IPS DF 6.9 (cell line): ENCODE results near the gene ADAMTS10.
"Not testable (repeated sequence)": the region's sequence is repeated elsewhere in the genome, so short reads cannot be mapped to it uniquely, and the experiment has no call there.

Experiments used
- DNase-seq: peaks from one replicate; pipeline ENCODE4 v3.0.0-alpha.2; 2013; ENCODE audit warnings: low read depth, low spot score
- H3K27ac ChIP-seq: one replicate; pipeline ENCODE4 v1.5.1; 2013; ENCODE audit warnings: low read length, control low read depth
- H3K27me3 ChIP-seq: 2 replicates; pipeline ENCODE4 v1.6.1; 2013; ENCODE audit warnings: mild to moderate bottlenecking, low read length; ENCODE audit not compliant: control insufficient read depth, insufficient read depth
- H3K36me3 ChIP-seq: 2 replicates; pipeline ENCODE4 v1.6.1; 2013; ENCODE audit warnings: low read length; ENCODE audit not compliant: control insufficient read depth, insufficient read depth
- H3K4me1 ChIP-seq: 2 replicates; pipeline ENCODE4 v1.6.1; 2013; ENCODE audit warnings: low read length; ENCODE audit not compliant: control insufficient read depth, insufficient read depth
- H3K4me3 ChIP-seq: 2 replicates; pipeline ENCODE4 v1.5.1; 2013; ENCODE audit warnings: mild to moderate bottlenecking, low read length
- H3K9me3 ChIP-seq: 2 replicates; pipeline ENCODE4 v1.6.1; 2013; ENCODE audit warnings: low read length, inconsistent platforms; ENCODE audit not compliant: control insufficient read depth, insufficient read depth
- WGBS: extraction: QIAGEN DNeasy Blood & Tissue Kit; methylation state at CpG from one replicate; pipeline ENCODE4 v1.1.7; 2013; ENCODE audit warnings: mixed read lengths, missing lambda C conversion rate; ENCODE audit not compliant: insufficient read length, insufficient coverage; 5-methylcytosine and 5-hydroxymethylcytosine counted together

Gene ADAMTS10

GRCh38 chr19:8564866-8565265 is 45.6 kb downstream of the ADAMTS10 start:
- not testable (repeated sequence) for H3K4me1 ChIP-seq, H3K36me3 ChIP-seq, H3K27ac ChIP-seq, H3K4me3 ChIP-seq, H3K9me3 ChIP-seq, DNase-seq, H3K27me3 ChIP-seq
- no CpG with 5 or more reads among the region's 8 CpGs for WGBS

- no peak for DNase-seq
- H3K4me3 ChIP-seq: no peak overlapping the region
- WGBS: no CpG with 5 or more reads among the region's 2 CpGs
These were observed 49.3 kb downstream of the ADAMTS10 start for GRCh38 chr19:8561075-8561764.

GRCh38 chr19:8558325-8558724 is 52.2 kb downstream of the ADAMTS10 start:
- Histone ChIP-seq H3K4me3 (no peak overlapping the region), H3K9me3 (no peaks in the 10 kb centered on the region), H3K36me3 (no peaks in the 10 kb centered on the region; the same call in 1 of the 2 replicates), H3K4me1 (no peaks in the 10 kb centered on the region; the same call in 1 of the 2 replicates), H3K27me3 (no peaks in the 10 kb centered on the region), H3K27ac (no peak overlapping the region)
- DNase-seq: no peak
- no CpG with 5 or more reads among the region's 2 CpGs for WGBS

More at GRCh38 chr19:8561075-8561764, 49.3 kb downstream of the ADAMTS10 start:
- Histone ChIP-seq H3K27ac (no peak overlapping the region), H3K4me1 (no peaks in the 10 kb centered on the region), H3K27me3 (no peaks in the 10 kb centered on the region), H3K36me3 (no peaks in the 10 kb centered on the region), H3K9me3 (no peaks in the 10 kb centered on the region)

- DNase-seq: no peak
- Histone ChIP-seq H3K27ac (no peak overlapping the region), H3K9me3 (no peaks in the 10 kb centered on the region), H3K4me3 (no peak overlapping the region), H3K4me1 (peaks cover 3% of the 10 kb centered on the region), H3K27me3 (no peaks in the 10 kb centered on the region), H3K36me3 (no peaks in the 10 kb centered on the region; the same call in 1 of the 2 replicates)
- WGBS: no CpG with 5 or more reads among the region's 6 CpGs
These were observed 52.8 kb downstream of the ADAMTS10 start for GRCh38 chr19:8557642-8558238.

- not testable (repeated sequence) for H3K36me3 ChIP-seq, H3K27ac ChIP-seq, DNase-seq, H3K9me3 ChIP-seq, H3K4me3 ChIP-seq, H3K27me3 ChIP-seq, H3K4me1 ChIP-seq
- WGBS: no CpG with 5 or more reads among the region's 7 CpGs
These were observed 56.8 kb downstream of the ADAMTS10 start for GRCh38 chr19:8553729-8554128.

GRCh38 chr19:8552810-8553209 is 57.7 kb downstream of the ADAMTS10 start:
- Histone ChIP-seq H3K4me3 (no peak overlapping the region), H3K27me3 (no peaks in the 10 kb centered on the region)

GRCh38 chr19:8550070-8550469 is 60.4 kb downstream of the ADAMTS10 start:
- no peak for DNase-seq
- no CpG with 5 or more reads among the region's 15 CpGs for WGBS
- H3K27ac ChIP-seq: no peak overlapping the region
- H3K36me3 ChIP-seq: no peaks in the 10 kb centered on the region
- no peaks in the 10 kb centered on the region for H3K27me3 ChIP-seq
- H3K9me3 ChIP-seq: no peaks in the 10 kb centered on the region
- peaks cover 3% of the 10 kb centered on the region; the same call in 1 of the 2 replicates for H3K4me1 ChIP-seq
- no peak overlapping the region for H3K4me3 ChIP-seq

More at GRCh38 chr19:8552810-8553209, 57.7 kb downstream of the ADAMTS10 start:
- H3K27ac ChIP-seq: no peak overlapping the region
- DNase-seq: no peak
- H3K36me3 ChIP-seq: no peaks in the 10 kb centered on the region; the same call in 1 of the 2 replicates
- no peaks in the 10 kb centered on the region for H3K9me3 ChIP-seq
- H3K4me1 ChIP-seq: peaks cover 3% of the 10 kb centered on the region
- no CpG with 5 or more reads among the region's 10 CpGs for WGBS

GRCh38 chr19:8545743-8546142 is 64.8 kb downstream of the ADAMTS10 start:
- no CpG with 5 or more reads among the region's 8 CpGs for WGBS
- no peaks in the 10 kb centered on the region for H3K9me3 ChIP-seq
- H3K4me1 ChIP-seq: no peaks in the 10 kb centered on the region
- H3K4me3 ChIP-seq: no peak overlapping the region
- no peak for DNase-seq
- H3K36me3 ChIP-seq: no peaks in the 10 kb centered on the region
- H3K27ac ChIP-seq: no peak overlapping the region
- H3K27me3 ChIP-seq: no peaks in the 10 kb centered on the region

- no peak overlapping the region for H3K4me3 ChIP-seq
- H3K9me3 ChIP-seq: no peaks in the 10 kb centered on the region
- no peaks in the 10 kb centered on the region for H3K36me3 ChIP-seq
- no peak overlapping the region for H3K27ac ChIP-seq
- no peak for DNase-seq
- no peaks in the 10 kb centered on the region for H3K4me1 ChIP-seq
- no peaks in the 10 kb centered on the region for H3K27me3 ChIP-seq
- WGBS: no CpG with 5 or more reads among the region's 20 CpGs
These were observed 66.3 kb downstream of the ADAMTS10 start for GRCh38 chr19:8544168-8544567.

- Histone ChIP-seq H3K27me3 (no peaks in the 10 kb centered on the region), H3K36me3 (no peaks in the 10 kb centered on the region), H3K4me1 (no peaks in the 10 kb centered on the region), H3K27ac (no peak overlapping the region), H3K9me3 (no peaks in the 10 kb centered on the region), H3K4me3 (no peak overlapping the region)
- no peak for DNase-seq
- no CpG with 5 or more reads among the region's 12 CpGs for WGBS
These were observed 70.8 kb downstream of the ADAMTS10 start for GRCh38 chr19:8539621-8540149.
